K562 (cell line): Measurements from ENCODE around the gene SLC19A1.

Experiments
- CTCF ChIP-seq, 3 experiments: IDR thresholded peaks in 2 of 3; conservative IDR thresholded peaks in 1 of 3; 2 replicates each; pipeline ENCODE4 v1.5.1; 2011 to 2012; ENCODE audit warnings: low read length in 3 of 3, mild to moderate bottlenecking in 3 of 3, control low read depth in 2 of 3, improper control_type of control experiment in 1 of 3, inconsistent platforms in 1 of 3, low read depth in 1 of 3, mixed read lengths in 1 of 3, moderate library complexity in 1 of 3; ENCODE audit not compliant: insufficient read depth in 2 of 3
- HMG20A ChIP-seq: fragments of 450-650 bp; formaldehyde crosslinking; conservative IDR thresholded peaks from 2 replicates; pipeline ENCODE4 v1.4.0; 2020; ENCODE audit warnings: mild to moderate bottlenecking, mixed read lengths
- POU5F1 ChIP-seq: fragments of 150-350 bp; IDR thresholded peaks from 2 replicates; pipeline ENCODE4 v1.6.1; 2014; ENCODE audit warnings: borderline replicate concordance, low read length, low read depth, mild to moderate bottlenecking; ENCODE audit not compliant: partially characterized antibody
- ZBTB17 ChIP-seq: fragments of 450-650 bp; formaldehyde crosslinking; IDR thresholded peaks from 2 replicates; pipeline ENCODE4 v1.4.0; 2020; ENCODE audit warnings: mild to moderate bottlenecking

- TF ChIP-seq CTCF (IDR thresholded peaks at IDR 0.05 in 2 of 3, conservative IDR thresholded peaks at IDR 0.05 in 1 of 3; ENCODE audit: insufficient read depth in 2 of 3, low read depth in 1 of 3, low read length in 3 of 3): no peak
- no peak for TF ChIP-seq POU5F1
- no peak for TF ChIP-seq ZBTB17 (CRISPR knock-in tag)
- no peak for TF ChIP-seq HMG20A (CRISPR knock-in tag)
These were observed 26.8 kb downstream of the SLC19A1 start for GRCh38 chr21:45515241-45516061.
